MM.1S (cell line): ENCODE results near the gene SPDYE3.
"Not testable (repeated sequence)": the region's sequence is repeated elsewhere in the genome, so short reads cannot be mapped to it uniquely, and the experiment has no call there.

ENCODE experiments used
- DNase-seq: peaks from one replicate; pipeline ENCODE4 v3.0.0-alpha.2; 2015
- H2AFZ ChIP-seq: fragments of 300-600 bp; sonication (generic); 2 replicates; pipeline ENCODE4 v1.6.0; 2016; ENCODE audit warnings: antibody characterized with exemption, low read length
- H3F3A ChIP-seq: fragments of 300-600 bp; sonication (generic); 2 replicates; pipeline ENCODE4 v1.6.1; 2016; ENCODE audit warnings: mild to moderate bottlenecking, antibody characterized with exemption, low read length, moderate library complexity, mixed read lengths; ENCODE audit not compliant: insufficient read depth
- H3K27ac ChIP-seq: fragments of 300-600 bp; sonication (generic); 2 replicates; pipeline ENCODE4 v1.5.1; 2016; ENCODE audit warnings: mild to moderate bottlenecking, low read length
- H3K27me3 ChIP-seq: fragments of 300-600 bp; sonication (generic); replicated peaks from 2 replicates; pipeline ENCODE4 v1.6.0; 2016; ENCODE audit warnings: low read length; ENCODE audit not compliant: insufficient read depth
- H3K36me3 ChIP-seq: fragments of 300-600 bp; sonication (generic); replicated peaks from 2 replicates; pipeline ENCODE4 v1.6.1; 2016; ENCODE audit warnings: mild to moderate bottlenecking, low read length, mixed read lengths; ENCODE audit not compliant: insufficient read depth
- H3K4me1 ChIP-seq: fragments of 300-600 bp; sonication (generic); 2 replicates; pipeline ENCODE4 v1.6.1; 2016; ENCODE audit warnings: low read length, mixed read lengths
- H3K4me2 ChIP-seq: fragments of 300-600 bp; sonication (generic); 2 replicates; pipeline ENCODE4 v1.6.0; 2016; ENCODE audit warnings: low read depth, low read length
- H3K4me3 ChIP-seq: fragments of 300-600 bp; sonication (generic); 2 replicates; pipeline ENCODE4 v1.5.1; 2016; ENCODE audit warnings: low read length, mixed read lengths
- H3K79me2 ChIP-seq: fragments of 300-600 bp; sonication (generic); 2 replicates; pipeline ENCODE4 v1.6.1; 2016; ENCODE audit warnings: mixed run types, low read length, mixed read lengths
- H3K9ac ChIP-seq: fragments of 300-600 bp; sonication (generic); 2 replicates; pipeline ENCODE4 v1.6.1; 2016; ENCODE audit warnings: low read length, mixed read lengths
- H3K9me2 ChIP-seq: fragments of 300-600 bp; sonication (generic); replicated peaks from 2 replicates; pipeline ENCODE4 v1.6.1; 2016; ENCODE audit warnings: mild to moderate bottlenecking, low read length, mixed read lengths; ENCODE audit not compliant: insufficient read depth
- H3K9me3 ChIP-seq: fragments of 300-600 bp; sonication (generic); replicated peaks from 2 replicates; pipeline ENCODE4 v1.6.1; 2016; ENCODE audit warnings: mild to moderate bottlenecking, low read length, mixed read lengths; ENCODE audit not compliant: insufficient read depth
- H4K20me1 ChIP-seq: fragments of 300-600 bp; sonication (generic); 2 replicates; pipeline ENCODE4 v1.6.1; 2016; ENCODE audit warnings: mild to moderate bottlenecking, low read length, moderate library complexity, mixed read lengths; ENCODE audit not compliant: insufficient read depth
- EZH2 ChIP-seq: fragments of 300-600 bp; sonication (generic); optimal IDR thresholded peaks from 2 replicates; pipeline ENCODE3; 2017; ENCODE audit warnings: low read depth, mild to moderate bottlenecking, antibody characterized with exemption, low read length, mixed read lengths
- EZH2phosphoT487 ChIP-seq: fragments of 300-600 bp; sonication (generic); IDR thresholded peaks from 2 replicates; pipeline ENCODE4 v1.6.1; 2018; ENCODE audit warnings: antibody characterized with exemption, low read length
- TF ChIP-seq, protein P1 (sequence below): fragments of 300-600 bp; sonication (generic); IDR thresholded peaks from 2 replicates; pipeline ENCODE4 v1.5.1; 2016; ENCODE audit warnings: antibody characterized with exemption, low read length, mixed read lengths

The SPDYE3 gene

GRCh38 chr7:100266576-100267354 is 40.7 kb upstream of the SPDYE3 start:
- Histone ChIP-seq H3K9me3 (no peaks in the 10 kb centered on the region), H4K20me1 (no peaks in the 10 kb centered on the region), H3K4me1 (no peaks in the 10 kb centered on the region), H3K9ac (no peak overlapping the region), H3K27ac (no peak overlapping the region), H3K79me2 (peaks cover 61% of the 10 kb centered on the region), H3K9me2 (no peaks in the 10 kb centered on the region), H2AFZ (no peak overlapping the region), H3K27me3 (no peaks in the 10 kb centered on the region), H3F3A (no peaks in the 10 kb centered on the region), H3K4me2 (no peak overlapping the region), H3K4me3 (no peak overlapping the region), H3K36me3 (no peaks in the 10 kb centered on the region)
- TF ChIP-seq EZH2phosphoT487: no peak
- TF ChIP-seq, protein P1, sequence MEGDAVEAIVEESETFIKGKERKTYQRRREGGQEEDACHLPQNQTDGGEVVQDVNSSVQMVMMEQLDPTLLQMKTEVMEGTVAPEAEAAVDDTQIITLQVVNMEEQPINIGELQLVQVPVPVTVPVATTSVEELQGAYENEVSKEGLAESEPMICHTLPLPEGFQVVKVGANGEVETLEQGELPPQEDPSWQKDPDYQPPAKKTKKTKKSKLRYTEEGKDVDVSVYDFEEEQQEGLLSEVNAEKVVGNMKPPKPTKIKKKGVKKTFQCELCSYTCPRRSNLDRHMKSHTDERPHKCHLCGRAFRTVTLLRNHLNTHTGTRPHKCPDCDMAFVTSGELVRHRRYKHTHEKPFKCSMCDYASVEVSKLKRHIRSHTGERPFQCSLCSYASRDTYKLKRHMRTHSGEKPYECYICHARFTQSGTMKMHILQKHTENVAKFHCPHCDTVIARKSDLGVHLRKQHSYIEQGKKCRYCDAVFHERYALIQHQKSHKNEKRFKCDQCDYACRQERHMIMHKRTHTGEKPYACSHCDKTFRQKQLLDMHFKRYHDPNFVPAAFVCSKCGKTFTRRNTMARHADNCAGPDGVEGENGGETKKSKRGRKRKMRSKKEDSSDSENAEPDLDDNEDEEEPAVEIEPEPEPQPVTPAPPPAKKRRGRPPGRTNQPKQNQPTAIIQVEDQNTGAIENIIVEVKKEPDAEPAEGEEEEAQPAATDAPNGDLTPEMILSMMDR: no peak
- no peak for TF ChIP-seq EZH2
- no peak for DNase-seq

DNA sequence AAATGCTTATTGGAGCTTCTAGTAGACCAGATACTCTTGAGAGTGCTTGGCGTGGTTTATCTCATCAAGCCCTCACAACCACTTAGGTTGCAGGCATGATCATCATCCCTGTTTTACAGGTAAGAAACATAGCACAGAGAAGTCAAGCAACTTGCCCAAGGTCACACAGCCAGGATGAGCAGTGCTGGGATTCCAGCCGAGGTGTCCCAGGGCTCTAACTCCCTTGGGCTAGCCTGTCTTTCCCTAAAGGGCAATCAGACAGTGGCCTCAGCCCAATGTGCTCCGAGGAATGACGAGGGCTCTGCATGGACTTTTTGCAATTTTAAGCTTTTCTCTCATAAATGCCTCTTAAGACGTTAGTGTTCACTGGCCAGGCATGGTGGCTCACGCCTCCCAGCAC is 39.9 kb upstream of the SPDYE3 start:
- H3K27me3 ChIP-seq: no peaks in the 10 kb centered on the region
- no peaks in the 10 kb centered on the region; the same call in 1 of the 2 replicates for H3K4me1 ChIP-seq
- H3K4me2 ChIP-seq: no peak overlapping the region
- no peaks in the 10 kb centered on the region for H3K9me2 ChIP-seq
- H3K4me3 ChIP-seq: no peak overlapping the region
- H3K36me3 ChIP-seq: no peaks in the 10 kb centered on the region
- H3K9ac ChIP-seq: no peak overlapping the region
- no peaks in the 10 kb centered on the region for H4K20me1 ChIP-seq
- no peak for DNase-seq
- TF ChIP-seq EZH2phosphoT487: no peak
- TF ChIP-seq, protein P1: no peak
- TF ChIP-seq EZH2: no peak
- H3K79me2 ChIP-seq: peaks cover 61% of the 10 kb centered on the region
- no peaks in the 10 kb centered on the region for H3K9me3 ChIP-seq
- no peaks in the 10 kb centered on the region for H3F3A ChIP-seq
- no peak overlapping the region for H3K27ac ChIP-seq
- H2AFZ ChIP-seq: no peak overlapping the region

GRCh38 chr7:100268882-100269281 is 38.6 kb upstream of the SPDYE3 start:
- H3F3A ChIP-seq, H3K9ac ChIP-seq, H3K9me3 ChIP-seq, H3K36me3 ChIP-seq, H2AFZ ChIP-seq, H3K27ac ChIP-seq, H3K9me2 ChIP-seq, H3K4me2 ChIP-seq, H3K4me3 ChIP-seq, H3K4me1 ChIP-seq, H3K27me3 ChIP-seq, DNase-seq, H4K20me1 ChIP-seq: not testable (repeated sequence)
- peaks cover 59% of the 10 kb centered on the region for H3K79me2 ChIP-seq

- H3K36me3 ChIP-seq, H3F3A ChIP-seq, H3K27ac ChIP-seq, H3K4me3 ChIP-seq, DNase-seq, H3K9me2 ChIP-seq, H3K9ac ChIP-seq, H3K4me1 ChIP-seq, H4K20me1 ChIP-seq, H3K27me3 ChIP-seq, H3K4me2 ChIP-seq, H2AFZ ChIP-seq, H3K9me3 ChIP-seq: not testable (repeated sequence)
- H3K79me2 ChIP-seq: peaks cover 53% of the 10 kb centered on the region
Observed at GRCh38 chr7:100269306-100270045, 38.0 kb upstream of the SPDYE3 start.

GRCh38 chr7:100270046-100270918 is 37.2 kb upstream of the SPDYE3 start:
- not testable (repeated sequence) for H3K9ac ChIP-seq, H2AFZ ChIP-seq

More at GRCh38 chr7:100270046-100270918, 37.2 kb upstream of the SPDYE3 start:
- not testable (repeated sequence) for DNase-seq, H3K9me3 ChIP-seq, H3K4me1 ChIP-seq, H3K27me3 ChIP-seq, H3K4me3 ChIP-seq, H3K9me2 ChIP-seq, H3F3A ChIP-seq, H4K20me1 ChIP-seq, H3K36me3 ChIP-seq, H3K27ac ChIP-seq
- Histone ChIP-seq H3K4me2 (peak overlapping the region; percentile 59; the same call in 1 of the 2 replicates), H3K79me2 (peaks cover 50% of the 10 kb centered on the region)
